Activated CD4-positive, alpha-beta T cell treated with anti-CD3 and anti-CD28 coated beads, Interleukin-2, amount 10 ng/mL, durations not matched to agents 7 days and 5 days (primary cell): ENCODE data around the gene SMAD7. TPM values are rescaled to one million over a fixed set of nuclear protein-coding genes. Genes with fewer than 3 reads are reported as not detected.

Experiments
- CTCF ChIA-PET: fragments of 350-600 bp; sonication (Branson Sonifier 250); formaldehyde crosslinking; loops from one replicate; lab custom pipeline; 2021; ENCODE audit warnings: antibody characterized with exemption; lab: Charles Lee
- POLR2A ChIA-PET: fragments of 350-600 bp; sonication (Branson Sonifier 250); formaldehyde crosslinking; loops from one replicate; lab custom pipeline; 2021; ENCODE audit warnings: antibody characterized with exemption; lab: Charles Lee
- DNase-seq: peaks from one replicate; pipeline ENCODE4 v3.0.0-alpha.2; 2020
- H3K27ac Mint-ChIP-seq: one replicate; pipeline ENCODE4 v1.8.0; 2021; ENCODE audit warnings: mild to moderate bottlenecking, moderate library complexity, mixed read lengths
- H3K27me3 Mint-ChIP-seq: one replicate; pipeline ENCODE4 v1.8.0; 2021; ENCODE audit warnings: mixed read lengths
- H3K36me3 Mint-ChIP-seq: one replicate; pipeline ENCODE4 v1.8.0; 2021; ENCODE audit warnings: low read depth, mixed read lengths
- H3K4me1 Mint-ChIP-seq: one replicate; pipeline ENCODE4 v1.8.0; 2021; ENCODE audit warnings: mixed read lengths
- H3K4me3 Mint-ChIP-seq: one replicate; pipeline ENCODE4 v1.8.0; 2021; ENCODE audit warnings: mild to moderate bottlenecking, moderate library complexity, mixed read lengths
- H3K9me3 Mint-ChIP-seq: one replicate; pipeline ENCODE4 v1.8.0; 2021; ENCODE audit warnings: mixed read lengths
- total RNA-seq, 2 experiments: library from RNA; stranded (reverse); gene quantifications; one replicate each; pipeline ENCODE4 v1.2.3, GENCODE V29; 2021

SMAD7 gene
- total RNA-seq, 2 experiments from 2014 or later, result 19.5 to 21.7 TPM

DNA sequence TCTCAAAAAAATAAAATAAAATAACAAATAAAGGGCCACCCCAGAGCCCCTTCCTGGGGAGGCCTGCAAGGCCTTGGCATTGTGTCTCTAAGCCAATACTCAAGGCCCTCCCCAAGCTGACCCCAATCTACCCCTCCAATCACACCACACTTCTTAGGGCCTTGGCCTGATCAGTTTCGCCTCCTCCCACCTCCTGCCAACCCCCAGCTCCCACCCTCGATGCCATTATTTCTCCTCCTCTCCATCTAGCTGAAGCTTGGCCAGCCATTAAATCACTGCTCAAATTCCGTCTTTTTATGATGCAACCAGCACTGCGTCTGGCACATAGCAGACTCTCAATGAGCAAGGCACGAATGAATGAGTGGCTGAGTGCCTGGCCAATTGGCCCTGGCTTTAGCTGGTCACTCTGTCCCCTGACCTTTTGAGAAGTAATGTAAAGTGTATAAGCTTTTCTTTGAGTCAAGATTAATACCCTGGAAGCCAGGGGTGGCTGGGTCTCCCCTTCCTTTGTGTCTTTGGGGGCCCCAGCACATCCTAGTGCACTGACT is 55.9 kb downstream of the SMAD7 start:
- DNase-seq, result no peak
- no peaks in the 10 kb centered on the region for H3K36me3 Mint-ChIP-seq
- no peak overlapping the region for H3K4me3 Mint-ChIP-seq
- peaks cover 6% of the 10 kb centered on the region for H3K9me3 Mint-ChIP-seq
- H3K27me3 Mint-ChIP-seq, result peaks cover 3% of the 10 kb centered on the region
- CTCF ChIA-PET, result interaction anchor here (0.9 to 1.8 kb wide), 4 partner anchors 11 to 107 kb away, joined by 3 to 5 read pairs (median 4); no protein-coding TSS in a partner anchor
- peaks cover 6% of the 10 kb centered on the region for H3K4me1 Mint-ChIP-seq
- POLR2A ChIA-PET, result no interaction called here
- H3K27ac Mint-ChIP-seq, result peak overlapping the region; percentile 26

DNA sequence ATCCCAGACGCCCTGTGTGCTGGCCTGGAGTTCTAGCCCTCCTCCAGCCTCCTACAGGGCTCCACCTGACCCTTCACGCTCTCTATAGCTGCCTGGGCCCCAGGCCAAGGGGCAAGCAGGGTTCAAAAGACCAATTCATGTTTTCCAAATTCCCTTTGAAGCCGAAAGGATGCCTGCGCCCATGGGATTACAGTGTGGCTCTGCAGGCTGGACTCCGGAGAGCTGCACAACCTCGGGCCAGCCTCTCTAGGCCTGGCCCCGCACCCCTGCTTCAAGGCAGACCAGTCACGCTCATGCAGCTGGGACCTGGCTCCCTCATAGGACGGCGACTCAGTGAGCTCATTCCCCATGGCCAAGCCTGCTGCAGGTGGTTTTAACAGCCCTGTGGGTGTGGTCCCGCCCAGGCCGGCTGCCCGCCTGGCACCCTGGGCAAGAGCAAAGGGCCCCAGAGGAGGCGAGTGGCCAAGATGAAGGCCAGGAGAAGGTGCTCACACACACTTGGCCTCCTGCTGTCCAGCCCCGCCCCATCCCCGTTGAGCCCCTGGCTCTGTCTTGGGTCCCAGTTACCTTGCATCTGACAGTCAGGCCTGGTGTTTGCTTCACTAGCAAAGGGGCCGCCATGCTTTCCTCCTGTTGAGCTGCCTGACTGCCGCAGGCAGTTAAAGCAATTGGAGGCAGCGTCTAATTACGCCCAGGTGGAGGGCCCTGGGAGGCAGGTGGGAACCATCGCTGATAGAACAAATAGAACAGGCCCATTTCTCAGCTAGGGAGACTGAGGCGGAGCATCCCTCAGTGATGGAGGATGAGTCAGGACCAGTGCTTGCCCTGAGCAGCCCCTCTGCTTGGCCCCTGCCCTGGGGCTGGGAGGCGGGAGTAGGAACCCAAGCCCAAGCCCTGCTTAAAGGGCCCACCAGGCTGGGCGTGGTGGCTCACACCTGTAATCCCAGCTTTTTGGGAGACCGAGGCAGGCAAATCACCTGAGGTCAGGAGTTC is 56.9 kb downstream of the SMAD7 start:
- CTCF ChIA-PET, result interaction anchor here (1.3 to 1.8 kb wide), 3 partner anchors 10 to 32 kb away, joined by 3 to 5 read pairs (median 4); no protein-coding TSS in a partner anchor
- Mint-ChIP-seq H3K4me1 (peaks cover 4% of the 10 kb centered on the region), H3K9me3 (peaks cover 3% of the 10 kb centered on the region), H3K27me3 (peaks cover 3% of the 10 kb centered on the region), H3K27ac (no peak overlapping the region), H3K36me3 (no peaks in the 10 kb centered on the region), H3K4me3 (no peak overlapping the region)
- POLR2A ChIA-PET, result interaction anchor here (0.5 kb wide), 1 partner anchor 13 kb away, joined by 5 read pairs; no protein-coding TSS in a partner anchor
- DNase-seq, result no peak

DNA sequence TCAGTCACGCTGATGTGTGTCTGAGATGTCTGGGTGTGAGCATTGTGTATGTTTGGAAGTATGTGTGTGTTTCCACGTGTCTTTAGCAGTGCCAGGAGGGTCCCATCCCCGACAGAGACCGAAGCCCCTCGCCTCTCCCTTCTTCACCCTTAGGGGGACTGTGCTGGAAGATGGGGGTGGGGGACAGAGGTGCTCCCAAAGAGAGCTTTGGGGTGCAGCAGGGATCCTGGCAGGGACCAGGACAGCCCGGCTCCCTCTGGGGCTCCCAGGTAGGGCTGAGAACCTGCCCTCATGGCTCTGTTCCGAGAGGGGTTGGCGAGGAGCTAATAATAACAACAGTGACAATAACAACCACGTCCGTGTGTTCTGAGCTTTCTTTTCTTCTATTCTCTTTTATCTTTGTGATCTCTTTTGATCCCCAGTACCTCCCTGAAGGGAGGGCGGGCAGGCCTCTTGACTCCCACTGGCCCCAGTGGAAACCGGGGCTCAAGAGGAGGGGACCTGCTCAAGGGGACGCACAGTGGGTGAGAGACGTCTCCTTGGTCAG is 57.6 kb downstream of the SMAD7 start:
- no peak for DNase-seq
- H3K4me1 Mint-ChIP-seq, result peaks cover 4% of the 10 kb centered on the region
- H3K4me3 Mint-ChIP-seq, result no peak overlapping the region
- CTCF ChIA-PET, result no interaction called here
- H3K36me3 Mint-ChIP-seq, result no peaks in the 10 kb centered on the region
- no peak overlapping the region for H3K27ac Mint-ChIP-seq
- H3K9me3 Mint-ChIP-seq, result no peaks in the 10 kb centered on the region
- H3K27me3 Mint-ChIP-seq, result no peaks in the 10 kb centered on the region
- POLR2A ChIA-PET, result no interaction called here

DNA sequence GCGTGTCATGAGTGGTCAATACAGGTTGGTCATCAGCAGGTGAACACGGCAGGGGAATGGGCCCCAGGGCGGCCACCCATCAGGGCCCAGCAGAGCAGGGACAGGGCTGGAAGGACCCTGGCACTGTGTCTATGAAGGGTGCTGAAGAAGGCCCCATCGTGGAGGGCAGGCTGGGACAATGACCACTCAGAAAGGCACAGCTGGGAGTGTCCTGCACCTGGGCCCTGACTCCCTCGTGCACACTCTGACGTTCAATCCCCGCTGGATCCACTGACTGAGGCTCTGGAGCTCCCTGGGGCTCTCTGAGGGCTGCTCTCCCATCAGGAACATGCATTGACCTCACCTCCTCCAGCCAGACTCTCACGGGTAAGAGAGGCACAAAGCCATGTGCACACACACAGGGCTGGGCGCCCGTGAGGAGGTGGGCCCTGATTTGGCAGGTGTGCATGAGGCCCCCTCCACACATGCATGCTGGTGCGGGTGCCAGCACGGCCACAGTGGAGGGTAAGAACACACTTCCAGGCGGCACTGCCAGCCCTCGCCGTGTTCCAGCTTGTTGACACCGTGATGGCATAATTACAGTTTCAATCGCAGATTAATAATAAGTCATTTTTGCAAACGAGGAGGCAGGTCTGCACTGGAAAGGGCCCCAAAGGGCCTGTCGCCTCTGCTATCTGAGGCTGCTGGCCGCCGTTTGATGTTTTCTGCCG is 58.5 kb downstream of the SMAD7 start:
- POLR2A ChIA-PET, result no interaction called here
- H3K36me3 Mint-ChIP-seq, result no peaks in the 10 kb centered on the region
- CTCF ChIA-PET, result interaction anchor here (1.0 kb wide), 1 partner anchor 15 kb away, joined by 4 read pairs; no protein-coding TSS in a partner anchor
- H3K9me3 Mint-ChIP-seq, result no peaks in the 10 kb centered on the region
- no peak overlapping the region for H3K4me3 Mint-ChIP-seq
- H3K4me1 Mint-ChIP-seq, result peaks cover 4% of the 10 kb centered on the region
- H3K27me3 Mint-ChIP-seq, result no peaks in the 10 kb centered on the region
- no peak overlapping the region for H3K27ac Mint-ChIP-seq
- DNase-seq, result no peak

DNA sequence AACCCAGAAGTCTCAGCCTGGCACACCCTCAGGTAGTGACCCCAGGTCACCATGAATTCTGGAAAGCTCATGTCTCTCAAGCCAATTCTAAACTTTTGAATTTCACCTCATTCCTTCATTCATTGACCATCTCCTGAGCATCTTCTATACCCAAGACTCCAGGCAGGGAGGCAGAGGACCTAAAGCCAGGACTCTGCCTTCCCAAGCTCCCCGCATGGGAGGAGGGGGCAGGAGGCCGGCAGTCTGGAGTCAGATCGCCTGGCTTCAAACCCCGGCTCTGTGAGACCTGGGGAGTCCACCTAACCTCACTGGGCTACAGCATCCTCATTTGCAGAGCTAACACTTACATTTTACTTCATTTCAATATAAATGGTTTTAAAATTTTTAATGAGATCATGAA is 59.0 kb downstream of the SMAD7 start:
- Mint-ChIP-seq H3K27ac (no peak overlapping the region), H3K4me3 (no peak overlapping the region), H3K27me3 (no peaks in the 10 kb centered on the region), H3K4me1 (peaks cover 1% of the 10 kb centered on the region), H3K36me3 (no peaks in the 10 kb centered on the region), H3K9me3 (no peaks in the 10 kb centered on the region)
- POLR2A ChIA-PET, result no interaction called here
- DNase-seq, result no peak
- CTCF ChIA-PET, result interaction anchor here (1.0 kb wide), 1 partner anchor 14 kb away, joined by 4 read pairs; no protein-coding TSS in a partner anchor

DNA sequence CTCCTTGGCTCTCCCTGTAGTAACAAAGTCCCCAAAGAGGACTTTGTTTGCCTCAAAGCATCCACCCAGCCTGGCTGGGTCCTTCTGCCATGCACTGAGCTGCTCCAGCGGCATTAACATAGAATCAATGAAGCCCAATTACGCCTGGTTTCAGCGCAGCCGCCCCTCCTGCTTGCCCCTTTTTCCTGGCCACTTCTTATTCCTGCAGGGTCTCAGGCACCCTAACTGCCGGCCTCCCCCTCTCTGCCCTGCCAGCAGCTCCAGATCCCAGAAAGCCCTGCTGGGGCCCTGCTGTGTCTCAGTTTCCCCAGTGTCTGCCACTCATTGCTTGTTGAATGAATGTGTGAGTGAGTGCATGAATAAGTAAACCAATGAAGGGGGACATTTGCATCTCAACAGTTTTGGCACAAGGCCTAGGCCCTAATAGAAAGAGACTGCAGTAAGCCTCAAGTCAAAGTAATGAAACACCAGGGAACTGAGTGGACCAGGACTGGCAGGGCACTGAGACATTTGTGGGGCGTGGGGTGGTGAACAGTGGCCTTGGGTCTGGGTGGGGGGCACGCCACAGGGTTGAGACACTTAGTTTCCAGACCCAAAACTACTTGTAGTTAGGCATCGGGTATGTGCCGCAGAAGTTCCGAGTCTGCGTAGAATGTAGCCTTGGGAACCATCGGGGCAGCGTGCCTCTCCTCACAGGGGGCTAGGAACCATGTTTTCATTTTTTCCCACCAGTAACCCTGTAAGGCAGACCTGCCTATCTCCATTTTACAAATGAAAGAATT is 60.6 kb downstream of the SMAD7 start:
- CTCF ChIA-PET, result interaction anchor here (0.9 kb wide), 1 partner anchor 32 kb away, joined by 3 read pairs; no protein-coding TSS in a partner anchor
- no peaks in the 10 kb centered on the region for H3K36me3 Mint-ChIP-seq
- no peak overlapping the region for H3K4me3 Mint-ChIP-seq
- H3K27ac Mint-ChIP-seq, result no peak overlapping the region
- H3K9me3 Mint-ChIP-seq, result no peaks in the 10 kb centered on the region
- no peak for DNase-seq
- POLR2A ChIA-PET, result no interaction called here
- no peaks in the 10 kb centered on the region for H3K4me1 Mint-ChIP-seq
- no peaks in the 10 kb centered on the region for H3K27me3 Mint-ChIP-seq

DNA sequence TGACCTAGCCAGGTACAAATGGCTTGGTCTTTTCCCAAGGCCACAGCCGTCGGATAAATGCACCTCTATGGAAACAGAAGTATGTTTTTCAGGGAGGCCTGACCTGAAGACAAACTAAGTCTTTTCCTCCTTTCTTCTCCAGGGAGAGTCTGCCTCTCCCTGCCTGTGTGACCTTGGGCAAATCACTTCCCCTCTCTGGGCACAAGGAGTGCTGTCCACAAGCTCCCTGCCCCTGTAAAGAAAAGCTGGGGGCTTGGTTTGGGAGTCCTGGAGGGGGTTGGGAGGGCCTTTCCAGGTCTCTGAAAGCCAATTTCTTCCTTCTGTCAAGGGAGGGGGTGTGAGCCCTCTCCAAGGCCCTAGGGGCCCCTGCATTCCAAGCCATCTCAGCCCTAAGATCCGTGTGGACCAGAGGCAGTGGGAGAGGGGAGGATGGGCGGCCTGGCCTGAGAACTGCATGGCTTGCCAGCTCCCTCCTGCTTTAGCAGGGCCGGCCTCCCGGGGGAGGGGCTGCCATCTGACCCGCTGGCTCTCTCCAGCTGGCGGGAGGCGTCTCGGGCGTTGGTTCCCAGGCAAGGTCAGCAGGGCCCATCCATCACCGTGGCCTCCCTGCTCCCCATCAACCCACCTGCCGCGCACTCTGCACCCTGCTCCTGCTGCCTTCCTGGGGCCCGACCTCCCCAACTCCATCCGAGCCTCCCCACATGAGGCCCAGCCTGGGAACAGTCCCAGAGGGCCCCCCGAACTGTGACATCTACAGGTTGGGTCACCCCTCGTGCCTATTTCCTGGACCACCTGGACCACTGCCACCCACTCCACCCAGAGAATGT is 61.4 kb downstream of the SMAD7 start:
- H3K4me3 Mint-ChIP-seq, result no peak overlapping the region
- POLR2A ChIA-PET, result no interaction called here
- CTCF ChIA-PET, result interaction anchor here (0.6 kb wide), 1 partner anchor 9 kb away, joined by 3 read pairs; no protein-coding TSS in a partner anchor

DNA sequence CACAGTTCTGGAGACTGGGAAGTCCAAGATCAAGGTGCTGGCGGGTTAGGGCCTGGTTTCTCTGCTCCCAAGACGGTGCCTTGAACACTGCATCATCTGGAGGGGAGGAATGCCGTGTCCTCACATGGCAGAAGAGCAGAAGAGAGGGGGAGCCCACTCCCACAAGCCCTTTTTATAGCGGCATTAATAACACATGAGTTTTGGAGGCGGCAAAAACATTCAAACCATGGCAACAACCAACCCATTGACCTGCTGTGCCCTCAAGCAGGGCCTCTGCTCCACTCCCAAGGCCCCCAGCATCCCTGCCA is 62.0 kb downstream of the SMAD7 start:
- Mint-ChIP-seq H3K4me3 (no peak overlapping the region), H3K4me1 (no peaks in the 10 kb centered on the region), H3K9me3 (no peaks in the 10 kb centered on the region), H3K27ac (no peak overlapping the region), H3K36me3 (no peaks in the 10 kb centered on the region), H3K27me3 (no peaks in the 10 kb centered on the region)
- ChIA-PET CTCF (interaction anchor here (0.6 to 1.7 kb wide), 2 partner anchors 15 to 1448 kb away, joined by 3 to 5 read pairs; no protein-coding TSS in a partner anchor), POLR2A (no interaction called here)
- no peak for DNase-seq

More for the DNA sequence above, 61.4 kb downstream of the SMAD7 start:
- H3K36me3 Mint-ChIP-seq, result no peaks in the 10 kb centered on the region
- H3K9me3 Mint-ChIP-seq, result no peaks in the 10 kb centered on the region
- no peaks in the 10 kb centered on the region for H3K4me1 Mint-ChIP-seq
- no peaks in the 10 kb centered on the region for H3K27me3 Mint-ChIP-seq
- no peak for DNase-seq
- H3K27ac Mint-ChIP-seq, result no peak overlapping the region

DNA sequence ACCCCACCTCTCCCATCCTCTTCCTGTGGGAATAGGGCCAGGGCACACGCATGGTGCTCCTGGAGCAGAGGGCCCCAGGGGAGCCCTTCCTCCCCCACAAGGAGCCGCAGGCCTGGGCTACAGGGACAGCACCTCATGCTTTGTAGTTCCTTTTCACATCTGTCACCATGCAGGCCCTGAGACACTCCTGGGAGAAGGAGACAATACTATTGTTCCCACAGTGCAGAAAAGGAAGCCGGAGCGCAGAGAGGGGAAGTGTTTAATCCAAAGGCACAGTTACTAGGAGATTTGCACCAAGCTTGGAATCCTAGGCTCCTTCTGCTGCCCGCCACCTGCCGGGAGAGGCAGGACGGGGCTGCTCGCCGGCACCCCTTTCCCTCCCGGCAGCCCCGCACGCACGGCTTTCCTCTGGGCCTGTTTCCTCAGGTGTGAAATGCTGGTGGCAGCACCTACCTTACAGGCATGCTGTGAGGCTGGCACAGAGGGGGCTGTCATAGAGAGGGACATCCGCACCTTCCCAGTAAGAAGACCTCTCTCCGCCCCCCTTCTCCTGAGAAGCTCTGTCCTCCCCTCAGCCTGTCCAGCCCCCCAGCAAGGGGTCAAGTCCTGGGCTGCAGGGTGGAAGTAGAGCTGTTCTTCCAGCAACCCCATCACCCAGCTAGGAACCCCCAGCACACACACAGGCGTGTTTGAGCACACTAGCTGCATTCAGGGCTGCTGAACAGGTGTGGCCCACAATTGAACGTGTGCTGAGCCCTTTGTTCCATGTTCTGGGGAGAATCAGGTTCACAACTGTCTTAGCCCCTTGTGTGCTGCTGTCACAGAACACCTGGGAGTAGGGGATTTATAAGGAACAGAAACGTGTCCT is 62.6 kb downstream of the SMAD7 start:
- H3K4me3 Mint-ChIP-seq, result no peak overlapping the region
- H3K9me3 Mint-ChIP-seq, result no peaks in the 10 kb centered on the region
- H3K4me1 Mint-ChIP-seq, result no peaks in the 10 kb centered on the region

DNA sequence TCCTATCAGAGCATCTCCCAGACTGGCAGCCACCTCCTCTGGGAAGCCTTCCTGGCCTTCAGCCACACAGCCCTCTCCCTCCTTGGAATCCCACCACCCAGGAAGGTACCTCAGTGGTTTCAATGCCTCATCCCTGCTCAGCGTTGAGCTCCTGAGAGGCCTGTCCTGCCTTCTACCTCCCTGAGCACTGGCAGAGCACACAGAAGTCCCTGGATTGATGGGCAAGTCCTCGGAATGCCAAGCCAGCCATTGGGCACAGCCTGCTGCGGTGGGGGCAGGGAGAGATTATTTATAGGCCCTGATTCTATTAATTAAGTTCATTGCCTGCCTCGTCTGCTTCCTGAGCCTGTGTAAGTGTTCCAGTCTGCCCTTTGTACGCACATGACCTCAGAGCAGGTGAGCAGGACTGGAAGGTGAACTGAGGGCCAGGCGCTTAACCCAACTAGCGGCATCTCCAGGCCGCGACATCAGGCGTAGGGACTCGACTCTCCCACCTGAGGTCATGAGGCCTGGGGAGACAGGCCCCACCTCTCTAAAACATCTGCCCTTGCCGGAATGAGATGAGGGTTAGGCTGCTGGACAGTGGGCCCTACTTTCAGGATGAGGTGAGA is 63.4 kb downstream of the SMAD7 start:
- Mint-ChIP-seq H3K27me3 (no peaks in the 10 kb centered on the region), H3K4me3 (no peak overlapping the region), H3K4me1 (no peaks in the 10 kb centered on the region), H3K9me3 (no peaks in the 10 kb centered on the region), H3K36me3 (no peaks in the 10 kb centered on the region), H3K27ac (peak overlapping the region; percentile 41)
- DNase-seq, result no peak
- CTCF ChIA-PET, result interaction anchor here (1.7 kb wide), 1 partner anchor 14 kb away, joined by 3 read pairs; no protein-coding TSS in a partner anchor
- POLR2A ChIA-PET, result no interaction called here

More for the DNA sequence above, 62.6 kb downstream of the SMAD7 start:
- H3K27me3 Mint-ChIP-seq, result no peaks in the 10 kb centered on the region
- POLR2A ChIA-PET, result no interaction called here
- H3K27ac Mint-ChIP-seq, result no peak overlapping the region
- H3K36me3 Mint-ChIP-seq, result no peaks in the 10 kb centered on the region
- no peak for DNase-seq
- CTCF ChIA-PET, result interaction anchor here (0.6 to 1.7 kb wide), 2 partner anchors 15 to 1448 kb away, joined by 3 to 5 read pairs; no protein-coding TSS in a partner anchor
